Measurements from ENCODE around the gene FBXL14.

- TF ChIP-seq CTCF (conservative IDR thresholded peaks at IDR 0.05 in 1 of 2, IDR thresholded peaks at IDR 0.05 in 1 of 2; ENCODE audit: extremely low read depth in 1 of 2, insufficient read depth in 1 of 2, low read depth in 1 of 2, low read length in 2 of 2) (no peak), EZH2 (IDR thresholded peaks at IDR 0.05; ENCODE audit: borderline replicate concordance, low read length) (no peak)
These were observed 20.2 kb downstream of the FBXL14 start for GRCh38 chr12:1573960-1574864.
